HG02938 (cell line): ENCODE results near the gene AKAP6.
"Not testable (repeated sequence)": the region's sequence is repeated elsewhere in the genome, so short reads cannot be mapped to it uniquely, and the experiment has no call there.

Experiments
- ATAC-seq: cut with Tn5 transposase; IDR thresholded peaks from one replicate; pipeline ENCODE4 v1.9.1; 2021; ENCODE audit warnings: mild to moderate bottlenecking, moderate library complexity; ENCODE audit not compliant: unreplicated experiment

Gene AKAP6

GRCh38 chr14:32370714-32371113 lies 41.6 kb downstream of the AKAP6 start:
- no peak for ATAC-seq

DNA sequence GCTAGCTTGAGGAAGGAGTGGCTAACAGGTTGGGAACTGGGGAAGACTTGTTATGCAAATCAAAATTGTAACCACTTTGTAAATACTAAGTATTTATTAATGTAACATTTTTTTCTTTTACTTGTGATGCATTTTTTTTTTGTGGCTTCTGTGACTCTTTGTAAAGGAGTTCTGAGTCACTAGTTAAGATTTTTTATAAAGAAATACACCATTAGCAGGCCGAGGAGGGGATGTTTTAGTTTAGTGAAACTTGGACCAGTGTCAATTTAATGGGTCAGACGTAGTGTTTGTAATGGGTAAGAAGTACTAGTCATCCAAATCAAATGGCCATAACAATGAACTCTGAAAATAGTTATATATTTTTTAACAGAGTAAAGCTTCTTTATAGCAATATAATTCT lies 43.1 kb downstream of the AKAP6 start:
- no peak for ATAC-seq

GRCh38 chr14:32373174-32373573 lies 44.1 kb downstream of the AKAP6 start:
- ATAC-seq, result not testable (repeated sequence)

DNA sequence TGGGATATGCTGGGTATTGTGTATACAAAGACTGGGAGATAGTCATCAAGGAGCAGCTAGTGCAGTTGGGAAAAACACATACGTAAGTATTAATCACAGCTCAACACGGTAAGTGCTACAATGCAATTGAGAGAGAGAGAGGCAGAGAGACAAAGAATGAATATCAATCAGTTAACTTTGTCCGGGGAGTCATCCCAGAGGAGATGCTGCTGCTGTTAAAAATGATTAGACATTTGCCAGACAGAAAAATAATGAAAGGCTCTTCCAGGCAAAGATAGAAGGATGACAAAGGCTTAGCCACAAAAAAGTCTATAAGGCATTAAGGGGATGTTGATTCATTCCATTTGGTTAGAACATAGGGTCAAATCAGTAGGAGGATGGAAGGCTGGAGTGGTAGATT lies 45.1 kb downstream of the AKAP6 start:
- no peak for ATAC-seq

DNA sequence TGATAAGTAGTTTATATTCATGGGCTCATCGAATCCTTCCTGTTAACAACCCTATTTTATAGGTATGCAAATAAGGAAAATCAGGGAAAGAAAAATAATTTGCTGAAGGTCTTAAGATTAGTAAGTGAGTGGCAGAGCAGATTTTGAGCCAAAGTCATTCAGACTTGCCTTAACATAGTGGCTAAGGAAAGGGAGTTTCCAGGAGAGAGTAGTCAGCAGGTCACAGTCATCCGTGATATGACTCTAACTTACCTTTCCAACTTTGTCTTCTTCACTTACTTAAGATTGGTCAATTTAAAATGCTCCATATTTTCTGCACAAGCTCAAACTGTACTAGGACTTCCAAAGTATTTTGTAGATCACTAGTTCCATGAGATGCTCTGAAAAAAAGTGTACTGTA lies 46.6 kb downstream of the AKAP6 start:
- ATAC-seq, result no peak

GRCh38 chr14:32377046-32377646 lies 48.0 kb downstream of the AKAP6 start:
- no peak for ATAC-seq

DNA sequence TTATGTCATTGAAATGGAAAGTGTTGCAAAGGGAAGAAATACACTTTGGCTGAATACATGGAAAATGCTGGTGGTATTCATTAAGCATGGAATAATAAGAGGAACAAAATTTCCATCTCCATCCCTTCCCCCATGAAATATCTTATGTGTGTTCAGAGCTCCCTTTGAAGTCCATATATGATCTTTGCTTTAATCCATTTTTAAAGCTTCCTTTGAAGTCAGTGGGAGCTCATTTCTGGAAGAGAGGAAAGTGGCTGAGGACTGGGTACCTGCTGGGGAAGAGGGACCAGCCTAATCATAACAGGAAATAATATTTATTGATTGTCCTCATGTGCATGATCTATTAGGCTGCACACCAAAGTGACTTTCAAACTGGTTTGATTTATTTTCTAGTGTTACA lies 49.2 kb downstream of the AKAP6 start:
- no peak for ATAC-seq

- ATAC-seq, result no peak
Measured at GRCh38 chr14:32379447-32379846, 50.3 kb downstream of the AKAP6 start.

- no peak for ATAC-seq
Measured at GRCh38 chr14:32381869-32382268, 52.8 kb downstream of the AKAP6 start.

DNA sequence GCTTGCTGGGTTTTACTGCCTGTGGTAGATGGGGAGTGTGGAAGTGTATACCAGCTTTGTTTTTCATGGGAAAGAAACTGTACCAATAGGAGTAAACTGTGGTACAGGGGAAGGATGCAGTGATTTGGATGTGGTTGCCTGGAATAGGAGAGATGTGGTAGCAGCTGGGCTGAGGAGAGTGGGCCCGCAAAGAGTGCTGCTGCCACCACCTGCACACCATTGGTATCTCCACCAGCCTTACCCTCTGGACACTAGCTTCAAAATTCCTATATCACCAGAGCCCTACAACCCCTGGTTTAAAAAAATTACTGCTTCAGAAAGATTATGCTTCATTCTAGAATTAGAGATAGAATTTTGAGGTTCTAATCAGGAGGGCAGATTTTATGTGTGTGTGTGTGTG lies 53.6 kb downstream of the AKAP6 start:
- ATAC-seq, result no peak

GRCh38 chr14:32383364-32384009 lies 54.4 kb downstream of the AKAP6 start:
- no peak for ATAC-seq

DNA sequence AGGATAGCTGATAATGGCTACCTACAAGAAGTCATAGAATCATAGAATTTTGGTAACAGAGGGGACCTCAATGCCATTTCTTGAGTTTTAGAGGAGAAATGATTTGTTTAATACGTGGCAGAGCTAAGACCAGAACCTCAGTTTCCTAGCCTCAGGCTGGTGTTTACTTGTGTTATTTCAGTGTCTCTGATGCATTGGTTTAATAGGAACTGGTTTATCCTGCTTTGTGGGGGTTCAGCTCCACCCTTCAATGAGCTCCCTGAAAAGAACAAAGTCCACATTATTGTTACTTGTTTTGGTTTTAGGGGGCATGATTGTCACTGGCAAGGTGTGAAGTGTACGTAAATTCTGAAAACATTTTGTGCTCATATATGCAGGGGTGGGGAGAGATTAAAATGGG lies 55.4 kb downstream of the AKAP6 start:
- ATAC-seq, result no peak

- not testable (repeated sequence) for ATAC-seq
Measured at GRCh38 chr14:32387295-32387694, 58.2 kb downstream of the AKAP6 start.

- ATAC-seq, result no peak
Measured at GRCh38 chr14:32393119-32393518, 64.0 kb downstream of the AKAP6 start.

GRCh38 chr14:32394038-32394437 lies 64.9 kb downstream of the AKAP6 start:
- ATAC-seq, result no peak

DNA sequence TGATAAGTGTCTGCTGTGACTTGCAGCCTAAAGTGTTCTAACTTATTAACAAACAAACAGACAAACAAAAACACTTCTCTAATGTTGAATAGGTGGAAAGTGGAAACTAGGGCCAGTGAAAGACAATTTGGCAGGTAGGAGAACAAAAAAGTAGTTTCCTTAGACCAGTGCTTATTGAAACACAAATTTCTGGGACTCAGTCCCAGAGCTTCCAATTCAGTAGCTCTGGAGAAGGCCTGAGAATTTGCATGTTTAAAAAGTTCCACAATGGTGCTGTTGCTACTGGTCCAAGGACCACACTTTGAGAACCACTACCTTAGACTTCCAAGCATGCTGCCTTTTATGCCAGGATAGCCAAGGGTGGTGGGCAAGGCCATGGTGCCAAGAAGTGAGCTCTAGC lies 67.8 kb downstream of the AKAP6 start:
- ATAC-seq, result no peak

- no peak for ATAC-seq
Measured at GRCh38 chr14:32397861-32398640, 69.0 kb downstream of the AKAP6 start.

GRCh38 chr14:32399920-32400319 lies 70.8 kb downstream of the AKAP6 start:
- ATAC-seq, result no peak

GRCh38 chr14:32400480-32400879 lies 71.4 kb downstream of the AKAP6 start:
- no peak for ATAC-seq

- no peak for ATAC-seq
Measured at GRCh38 chr14:32403021-32403420, 73.9 kb downstream of the AKAP6 start.

- no peak for ATAC-seq
Measured at GRCh38 chr14:32403688-32404087, 74.6 kb downstream of the AKAP6 start.
